ENCODE results near the gene RFNG.

The RFNG gene

DNA sequence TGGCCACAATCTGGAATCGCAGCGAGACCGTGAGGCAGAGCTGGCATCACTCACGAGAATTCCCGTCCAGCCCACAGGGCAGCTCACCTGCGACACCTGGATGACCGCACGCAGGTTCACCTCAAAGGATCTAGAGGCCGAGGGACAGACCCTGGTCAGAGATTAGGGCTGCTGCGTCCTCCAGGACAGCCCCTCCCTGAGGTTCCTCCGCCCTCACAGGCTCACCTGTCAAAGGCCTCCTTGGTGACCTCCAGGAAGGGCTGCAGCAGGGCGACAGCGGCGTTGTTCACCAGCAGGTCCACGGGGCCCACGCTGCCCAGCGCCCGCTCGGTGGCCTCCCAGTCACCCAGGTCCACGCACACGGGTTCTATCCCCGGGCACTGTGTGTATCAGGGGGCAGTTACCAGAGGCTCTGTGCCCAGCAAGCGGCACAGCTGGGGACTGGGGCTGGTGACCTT, 14.9 kb downstream of the RFNG start:
- in situ Hi-C loops (cut with MboI; ENCODE audit: low sequenced_read_pairs, unreplicated experiment) = no loop called here
- TF ChIP-seq, protein P1, sequence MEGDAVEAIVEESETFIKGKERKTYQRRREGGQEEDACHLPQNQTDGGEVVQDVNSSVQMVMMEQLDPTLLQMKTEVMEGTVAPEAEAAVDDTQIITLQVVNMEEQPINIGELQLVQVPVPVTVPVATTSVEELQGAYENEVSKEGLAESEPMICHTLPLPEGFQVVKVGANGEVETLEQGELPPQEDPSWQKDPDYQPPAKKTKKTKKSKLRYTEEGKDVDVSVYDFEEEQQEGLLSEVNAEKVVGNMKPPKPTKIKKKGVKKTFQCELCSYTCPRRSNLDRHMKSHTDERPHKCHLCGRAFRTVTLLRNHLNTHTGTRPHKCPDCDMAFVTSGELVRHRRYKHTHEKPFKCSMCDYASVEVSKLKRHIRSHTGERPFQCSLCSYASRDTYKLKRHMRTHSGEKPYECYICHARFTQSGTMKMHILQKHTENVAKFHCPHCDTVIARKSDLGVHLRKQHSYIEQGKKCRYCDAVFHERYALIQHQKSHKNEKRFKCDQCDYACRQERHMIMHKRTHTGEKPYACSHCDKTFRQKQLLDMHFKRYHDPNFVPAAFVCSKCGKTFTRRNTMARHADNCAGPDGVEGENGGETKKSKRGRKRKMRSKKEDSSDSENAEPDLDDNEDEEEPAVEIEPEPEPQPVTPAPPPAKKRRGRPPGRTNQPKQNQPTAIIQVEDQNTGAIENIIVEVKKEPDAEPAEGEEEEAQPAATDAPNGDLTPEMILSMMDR (IDR thresholded peaks at IDR 0.05; ENCODE audit: borderline replicate concordance, control extremely low read depth, extremely low read depth, insufficient read depth, missing control alignments) = no peak

DNA sequence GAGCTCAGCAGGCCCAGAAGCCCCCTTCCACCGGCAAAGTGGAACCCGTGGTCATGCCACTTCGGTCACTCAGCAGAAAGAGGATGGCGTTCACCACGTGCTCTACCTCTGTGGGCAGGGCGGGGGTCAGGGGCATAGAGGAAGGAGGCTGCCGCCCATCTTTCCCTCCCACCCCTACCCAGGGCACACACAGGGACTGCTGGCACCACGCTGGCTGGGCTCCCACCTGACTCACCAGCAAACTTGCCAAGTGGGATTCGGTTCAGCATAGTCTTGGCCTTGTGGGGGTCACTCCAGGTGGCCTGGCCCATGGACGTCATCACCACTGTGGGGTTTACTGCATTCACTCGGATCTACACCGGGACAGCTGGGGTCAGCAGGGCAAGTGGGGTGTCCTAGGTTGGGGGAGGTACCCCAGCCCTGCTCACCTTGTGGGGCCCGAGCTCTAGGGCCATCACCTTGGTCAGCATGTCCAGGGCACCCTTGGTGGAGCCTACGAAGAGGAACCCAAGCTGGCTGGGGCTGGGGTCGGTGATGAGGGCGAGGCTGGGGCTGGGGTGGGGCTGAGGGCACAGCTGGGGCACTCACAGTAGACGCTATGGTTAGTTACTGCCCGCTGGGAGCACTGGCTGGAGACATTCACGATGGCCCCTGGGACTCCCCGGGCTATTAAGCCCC, 15.5 kb downstream of the RFNG start:
- DNase-seq (ENCODE audit: low spot score) = no peak
- TF ChIP-seq, protein P1 (IDR thresholded peaks at IDR 0.05; ENCODE audit: borderline replicate concordance, control extremely low read depth, extremely low read depth, insufficient read depth, missing control alignments) = no peak
- in situ Hi-C loops (cut with MboI; ENCODE audit: low sequenced_read_pairs, unreplicated experiment) = no loop called here

More for the DNA sequence above, 14.9 kb downstream of the RFNG start:
- DNase-seq (ENCODE audit: low spot score) = no peak

DNA sequence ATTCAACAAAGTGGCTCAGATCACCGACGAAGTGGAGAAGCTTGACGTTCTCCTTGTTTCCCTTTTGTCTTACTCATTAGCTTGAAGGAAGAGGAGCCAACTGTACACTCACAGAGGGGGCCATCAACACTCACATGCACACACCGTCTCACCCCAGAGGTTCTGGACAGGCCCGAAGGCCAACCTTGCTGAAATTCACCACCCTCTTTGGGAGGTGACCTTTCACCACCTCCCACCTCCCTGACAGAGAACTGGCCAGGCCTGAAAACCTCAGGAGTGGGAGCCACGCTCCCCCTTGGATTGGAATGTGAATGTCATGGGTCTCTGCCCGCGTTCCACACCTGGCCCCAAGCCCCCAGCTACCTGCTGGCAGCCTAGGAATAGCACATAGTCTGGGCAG, 16.1 kb downstream of the RFNG start:
- in situ Hi-C loops (cut with MboI; ENCODE audit: low sequenced_read_pairs, unreplicated experiment) = no loop called here
- TF ChIP-seq, protein P1 (IDR thresholded peaks at IDR 0.05; ENCODE audit: borderline replicate concordance, control extremely low read depth, extremely low read depth, insufficient read depth, missing control alignments) = no peak
- no peak for DNase-seq (ENCODE audit: low spot score)

DNA sequence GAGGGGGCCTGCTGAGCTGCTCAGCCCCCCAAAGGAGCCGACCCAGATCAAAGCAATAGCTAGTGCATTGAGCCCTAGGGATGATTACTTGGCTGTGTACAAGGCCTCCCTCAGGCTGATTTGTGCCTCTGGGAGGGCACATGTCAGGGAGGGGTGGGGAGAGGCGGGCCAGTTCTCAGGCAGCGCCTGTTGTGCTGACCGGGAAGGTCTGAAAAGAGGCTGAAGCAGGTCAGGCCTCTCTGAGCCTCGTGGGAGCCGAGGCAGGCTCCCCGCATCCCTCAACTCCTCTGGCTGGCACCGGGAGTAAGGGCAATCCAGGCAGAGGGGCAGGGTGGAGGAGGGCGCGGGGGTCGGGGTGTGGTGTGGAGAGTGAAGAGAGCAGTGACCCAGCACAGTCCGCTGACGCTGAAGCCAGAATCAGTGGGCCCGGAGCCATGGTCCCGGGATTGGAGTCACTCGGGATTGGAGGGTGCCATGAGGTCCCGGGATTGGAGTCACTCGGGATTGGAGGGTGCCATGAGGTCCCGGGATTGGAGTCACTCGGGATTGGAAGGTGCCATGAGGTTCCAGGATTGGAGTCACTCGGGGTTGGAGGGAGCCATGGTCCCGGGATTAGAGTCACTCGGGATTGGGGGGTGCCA, 17.1 kb downstream of the RFNG start:
- DNase-seq (ENCODE audit: low spot score) = no peak
- in situ Hi-C loops (cut with MboI; ENCODE audit: low sequenced_read_pairs, unreplicated experiment) = no loop called here
- TF ChIP-seq, protein P1 (IDR thresholded peaks at IDR 0.05; ENCODE audit: borderline replicate concordance, control extremely low read depth, extremely low read depth, insufficient read depth, missing control alignments) = no peak

DNA sequence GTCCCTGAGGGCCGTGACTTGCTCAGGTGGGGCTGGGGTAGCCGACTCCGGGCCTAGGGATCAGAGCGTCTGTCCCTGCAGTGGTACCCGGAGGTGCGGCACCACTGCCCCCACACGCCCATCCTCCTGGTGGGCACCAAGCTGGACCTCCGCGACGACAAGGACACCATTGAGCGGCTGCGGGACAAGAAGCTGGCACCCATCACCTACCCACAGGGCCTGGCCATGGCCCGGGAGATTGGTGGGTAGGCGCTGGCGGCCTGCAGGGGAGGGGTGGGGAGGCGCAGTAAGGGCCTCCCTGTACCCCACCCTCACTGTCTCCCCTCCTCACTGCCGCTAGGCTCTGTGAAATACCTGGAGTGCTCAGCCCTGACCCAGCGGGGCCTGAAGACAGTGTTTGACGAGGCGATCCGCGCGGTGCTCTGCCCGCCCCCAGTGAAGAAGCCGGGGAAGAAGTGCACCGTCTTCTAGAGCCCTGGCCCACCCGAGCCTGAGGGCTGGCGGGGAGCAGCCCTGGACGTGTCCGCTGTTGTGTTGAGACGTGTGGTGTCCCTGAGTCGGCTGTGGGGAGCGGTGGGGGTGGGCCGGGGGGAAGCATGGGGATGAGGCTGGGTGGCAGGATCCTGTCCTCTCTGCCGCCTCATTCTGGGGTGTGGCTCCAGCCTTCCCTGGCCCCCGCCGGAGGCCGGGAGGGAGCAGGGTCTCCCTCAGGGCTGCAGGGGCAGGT, 18.1 kb downstream of the RFNG start:
- in situ Hi-C loops (cut with MboI; ENCODE audit: low sequenced_read_pairs, unreplicated experiment) = no loop called here
- no peak for DNase-seq (ENCODE audit: low spot score)
- TF ChIP-seq, protein P1 (IDR thresholded peaks at IDR 0.05; ENCODE audit: borderline replicate concordance, control extremely low read depth, extremely low read depth, insufficient read depth, missing control alignments) = no peak

DNA sequence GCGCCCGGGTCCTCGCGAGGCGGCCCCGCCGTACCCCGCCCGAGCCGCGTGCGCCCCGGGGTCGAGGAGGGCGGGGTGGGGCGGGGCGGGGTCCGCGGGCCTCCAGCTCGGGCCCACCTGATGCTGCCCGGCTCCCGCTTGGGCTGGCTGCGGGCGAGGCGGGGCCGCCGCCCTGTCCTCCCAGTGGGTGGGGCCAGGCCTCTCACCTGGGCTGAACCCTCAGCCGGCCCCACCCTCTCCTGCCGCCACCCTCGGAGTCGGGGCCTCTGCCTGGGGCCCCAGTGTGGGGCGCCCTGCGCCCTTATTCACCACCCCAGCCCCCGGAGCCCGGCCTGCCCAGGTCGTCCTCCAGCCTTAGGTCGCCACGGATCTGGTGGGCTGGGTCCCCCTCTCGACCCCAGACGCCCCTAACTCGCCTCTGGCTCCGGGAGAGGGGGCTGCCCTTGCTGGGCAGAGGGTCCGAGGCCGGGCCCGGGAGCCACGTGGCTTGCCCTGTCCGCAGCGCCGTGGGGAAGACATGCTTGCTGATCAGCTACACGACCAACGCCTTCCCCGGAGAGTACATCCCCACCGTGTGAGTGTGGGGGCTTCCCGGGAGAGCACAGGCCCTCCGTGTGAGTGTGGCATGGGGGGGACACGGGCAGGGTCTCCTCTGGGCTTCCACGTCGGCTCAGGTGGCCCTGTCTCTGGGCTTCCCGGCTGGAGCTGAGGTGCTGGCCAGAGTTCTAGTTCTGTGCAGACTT, 19.6 kb downstream of the RFNG start:
- TF ChIP-seq, protein P1 (IDR thresholded peaks at IDR 0.05; ENCODE audit: borderline replicate concordance, control extremely low read depth, extremely low read depth, insufficient read depth, missing control alignments) = no peak
- in situ Hi-C loops (cut with MboI; ENCODE audit: low sequenced_read_pairs, unreplicated experiment) = no loop called here
- peak; percentile 78 for DNase-seq (ENCODE audit: low spot score)
